ENCODE measurements around the gene USHBP1.

USHBP1 gene

GRCh38 chr19:17227798-17228367 lies 36.7 kb downstream of the USHBP1 start:
- H3K27ac ChIP-seq = peak overlapping the region; percentile 92
- DNase-seq (ENCODE audit: low spot score) = no peak
- ChIA-PET POLR2A (ENCODE audit: low non-redundant PET) (interaction anchor here (0.6 kb wide), 1 partner anchor 52 kb away, joined by 4 read pairs; no protein-coding TSS in a partner anchor), CTCF (interaction anchor here (0.7 kb wide), 1 partner anchor 657 kb away, joined by 3 read pairs; no protein-coding TSS in a partner anchor)
- no peak for TF ChIP-seq CTCF (conservative IDR thresholded peaks at IDR 0.05; ENCODE audit: low read depth)

GRCh38 chr19:17226002-17226933 lies 38.3 kb downstream of the USHBP1 start, which contains the start of gene OCEL1:
OCEL1 (plus strand) TSS chr19:17226226; CDS start chr19:17226248, 22 bp downstream.
- DNase-seq (ENCODE audit: low spot score) = peak; percentile 97
- CTCF ChIA-PET = interaction anchor here (0.6 to 1.4 kb wide), 4 partner anchors 9 to 56 kb away, joined by 3 to 6 read pairs (median 4); no protein-coding TSS in a partner anchor
- peak within 1 kb of the TSS; percentile 92 for H3K27ac ChIP-seq
- POLR2A ChIA-PET (ENCODE audit: low non-redundant PET) = interaction anchor here (0.6 to 2.1 kb wide), 4 partner anchors 8 to 27 kb away, joined by 4 to 9 read pairs (median 4); partner anchors contain the start of gene USE1
- no peak for TF ChIP-seq CTCF (conservative IDR thresholded peaks at IDR 0.05; ENCODE audit: low read depth)

- CTCF ChIA-PET = no interaction called here
- peak overlapping the region; percentile 92 for H3K27ac ChIP-seq
- no peak for DNase-seq (ENCODE audit: low spot score)
- no peak for TF ChIP-seq CTCF (conservative IDR thresholded peaks at IDR 0.05; ENCODE audit: low read depth)
- POLR2A ChIA-PET (ENCODE audit: low non-redundant PET) = interaction anchor here (2.1 kb wide), 1 partner anchor 10 kb away, joined by 9 read pairs; the partner anchor contains the start of gene USE1
Observed at GRCh38 chr19:17225053-17225452, 39.5 kb downstream of the USHBP1 start.

GRCh38 chr19:17220207-17220758 lies 44.3 kb downstream of the USHBP1 start:
- DNase-seq (ENCODE audit: low spot score) = peak; percentile 61
- peak overlapping the region; percentile 72 for H3K27ac ChIP-seq
- POLR2A ChIA-PET (ENCODE audit: low non-redundant PET) = interaction anchor here (0.6 kb wide), 1 partner anchor 66 kb away, joined by 3 read pairs; no protein-coding TSS in a partner anchor
- no peak for TF ChIP-seq CTCF (conservative IDR thresholded peaks at IDR 0.05; ENCODE audit: low read depth)
- CTCF ChIA-PET = interaction anchor here (0.6 to 0.9 kb wide), 2 partner anchors 22 to 435 kb away, joined by 3 to 4 read pairs; no protein-coding TSS in a partner anchor

- ChIA-PET CTCF (interaction anchor here (0.6 kb wide), 1 partner anchor 65 kb away, joined by 3 read pairs; no protein-coding TSS in a partner anchor), POLR2A (ENCODE audit: low non-redundant PET) (no interaction called here)
- no peak for DNase-seq (ENCODE audit: low spot score)
- TF ChIP-seq CTCF (conservative IDR thresholded peaks at IDR 0.05; ENCODE audit: low read depth) = no peak
- H3K27ac ChIP-seq = peak overlapping the region; percentile 72
Observed at GRCh38 chr19:17219286-17219685, 45.3 kb downstream of the USHBP1 start.

Measured in RWPE1 (cell line).